ENCODE results near the gene SUN3. TPM values are rescaled to one million over a fixed set of nuclear protein-coding genes. Genes with fewer than 3 reads are reported as not detected.

The SUN3 gene
- total and polyA plus RNA-seq, 2 experiments from 2014 or later, result not detected

- Histone ChIP-seq H2AFZ (no peak overlapping the region), H3K27ac (no peak overlapping the region), H3K27me3 (replicated peaks; ENCODE audit: insufficient read depth) (0 out of 2 replicates have a peak, but pooled peaks cover under 1% of the 10 kb centered on the region), H3K4me2 (ENCODE audit: unreplicated experiment) (no peak overlapping the region), H3K9ac (no peak overlapping the region), H3K79me2 (ENCODE audit: insufficient read depth) (no peaks in the 10 kb centered on the region), H4K20me1 (ENCODE audit: insufficient read depth) (no peaks in the 10 kb centered on the region), H3K4me3 (no peak overlapping the region), H3K9me2 (ENCODE audit: insufficient read depth) (no peaks in the 10 kb centered on the region), H3K36me3 (ENCODE audit: low read depth) (no peaks in the 10 kb centered on the region), H3K9me3 (ENCODE audit: low read depth) (no peaks in the 10 kb centered on the region), H3F3A (ENCODE audit: insufficient read depth) (no peaks in the 10 kb centered on the region), H3K4me1 (ENCODE audit: insufficient read depth) (no peaks in the 10 kb centered on the region)
- no peak for DNase-seq
- TF ChIP-seq EZH2 (IDR thresholded peaks at IDR 0.05; ENCODE audit: insufficient read depth, poor library complexity, severe bottlenecking) (no peak), EZH2phosphoT487 (IDR thresholded peaks at IDR 0.05; ENCODE audit: insufficient read depth, low read depth) (no peak)
- WGBS, 2 experiments (ENCODE audit: low coverage in 1 of 2, low lambda C conversion rate in 2 of 2, missing lambda C conversion rate in 2 of 2), result 73 to 78% methylated on average over 2 of the region's 2 CpGs
- in situ Hi-C loops (cut with MboI), result no loop called here
Observed at GRCh38 chr7:48031111-48031510, 2.2 kb upstream of the SUN3 start.

GRCh38 chr7:48025624-48026023 is 3.3 kb downstream of the SUN3 start:
- H3K27me3 ChIP-seq (replicated peaks; ENCODE audit: insufficient read depth), result peaks cover 8% of the 10 kb centered on the region; the same call in 1 of the 2 replicates
- no peak overlapping the region for H3K4me3 ChIP-seq
- no peak overlapping the region for H3K4me2 ChIP-seq (ENCODE audit: unreplicated experiment)
- H3K9me2 ChIP-seq (ENCODE audit: insufficient read depth), result no peaks in the 10 kb centered on the region
- in situ Hi-C loops (cut with MboI), result no loop called here
- H3K27ac ChIP-seq, result no peak overlapping the region
- no peak overlapping the region for H2AFZ ChIP-seq
- no peaks in the 10 kb centered on the region for H3F3A ChIP-seq (ENCODE audit: insufficient read depth)
- TF ChIP-seq EZH2phosphoT487 (IDR thresholded peaks at IDR 0.05; ENCODE audit: insufficient read depth, low read depth) (no peak), EZH2 (IDR thresholded peaks at IDR 0.05; ENCODE audit: insufficient read depth, poor library complexity, severe bottlenecking) (no peak)
- DNase-seq, result no peak
- H3K9me3 ChIP-seq (ENCODE audit: low read depth), result no peaks in the 10 kb centered on the region
- H3K4me1 ChIP-seq (ENCODE audit: insufficient read depth), result no peaks in the 10 kb centered on the region
- H3K79me2 ChIP-seq (ENCODE audit: insufficient read depth), result no peaks in the 10 kb centered on the region
- no peaks in the 10 kb centered on the region for H4K20me1 ChIP-seq (ENCODE audit: insufficient read depth)
- H3K9ac ChIP-seq, result no peak overlapping the region
- no peaks in the 10 kb centered on the region for H3K36me3 ChIP-seq (ENCODE audit: low read depth)
- WGBS, 2 experiments (ENCODE audit: low coverage in 1 of 2, low lambda C conversion rate in 2 of 2, missing lambda C conversion rate in 2 of 2), result 46 to 49% methylated on average over 5 of the region's 5 CpGs

- H3K79me2 ChIP-seq (ENCODE audit: insufficient read depth), result no peaks in the 10 kb centered on the region
- H3K27me3 ChIP-seq (replicated peaks; ENCODE audit: insufficient read depth), result 0 out of 2 replicates have a peak, but pooled peaks cover 12% of the 10 kb centered on the region
- H3K4me1 ChIP-seq (ENCODE audit: insufficient read depth), result no peaks in the 10 kb centered on the region
- no peaks in the 10 kb centered on the region for H3K9me3 ChIP-seq (ENCODE audit: low read depth)
- H3F3A ChIP-seq (ENCODE audit: insufficient read depth), result no peaks in the 10 kb centered on the region
- H3K4me3 ChIP-seq, result no peak overlapping the region
- 60 to 66% methylated on average over 4 of the region's 4 CpGs for WGBS, 2 experiments (ENCODE audit: low coverage in 1 of 2, low lambda C conversion rate in 2 of 2, missing lambda C conversion rate in 2 of 2)
- no peak overlapping the region for H3K9ac ChIP-seq
- no peaks in the 10 kb centered on the region for H3K36me3 ChIP-seq (ENCODE audit: low read depth)
- no peak for TF ChIP-seq EZH2phosphoT487 (IDR thresholded peaks at IDR 0.05; ENCODE audit: insufficient read depth, low read depth)
- no peak for TF ChIP-seq EZH2 (IDR thresholded peaks at IDR 0.05; ENCODE audit: insufficient read depth, poor library complexity, severe bottlenecking)
- H3K4me2 ChIP-seq (ENCODE audit: unreplicated experiment), result no peak overlapping the region
- no peak overlapping the region for H3K27ac ChIP-seq
- H2AFZ ChIP-seq, result no peak overlapping the region
- in situ Hi-C loops (cut with MboI), result no loop called here
- H4K20me1 ChIP-seq (ENCODE audit: insufficient read depth), result no peaks in the 10 kb centered on the region
- no peak for DNase-seq
- no peaks in the 10 kb centered on the region for H3K9me2 ChIP-seq (ENCODE audit: insufficient read depth)
Observed at GRCh38 chr7:48017674-48018073, 11.2 kb downstream of the SUN3 start.

- Histone ChIP-seq H3K36me3 (ENCODE audit: low read depth) (no peaks in the 10 kb centered on the region), H3K4me2 (ENCODE audit: unreplicated experiment) (no peak overlapping the region), H3K27me3 (replicated peaks; ENCODE audit: insufficient read depth) (0 out of 2 replicates have a peak, but pooled peaks cover 12% of the 10 kb centered on the region), H3K4me3 (no peak overlapping the region), H3F3A (ENCODE audit: insufficient read depth) (no peaks in the 10 kb centered on the region), H3K9ac (no peak overlapping the region), H3K4me1 (ENCODE audit: insufficient read depth) (no peaks in the 10 kb centered on the region), H3K9me3 (ENCODE audit: low read depth) (no peaks in the 10 kb centered on the region), H3K9me2 (ENCODE audit: insufficient read depth) (no peaks in the 10 kb centered on the region), H2AFZ (no peak overlapping the region), H3K79me2 (ENCODE audit: insufficient read depth) (no peaks in the 10 kb centered on the region), H4K20me1 (ENCODE audit: insufficient read depth) (no peaks in the 10 kb centered on the region), H3K27ac (no peak overlapping the region)
- DNase-seq, result no peak
- in situ Hi-C loops (cut with MboI), result no loop called here
- TF ChIP-seq EZH2phosphoT487 (IDR thresholded peaks at IDR 0.05; ENCODE audit: insufficient read depth, low read depth), result no peak
- no peak for TF ChIP-seq EZH2 (IDR thresholded peaks at IDR 0.05; ENCODE audit: insufficient read depth, poor library complexity, severe bottlenecking)
Observed at GRCh38 chr7:48016641-48017040, 12.3 kb downstream of the SUN3 start.

GRCh38 chr7:48011951-48012350 is 17.0 kb downstream of the SUN3 start:
- WGBS, 2 experiments (ENCODE audit: low coverage in 1 of 2, low lambda C conversion rate in 2 of 2, missing lambda C conversion rate in 2 of 2), result 52% methylated on average over 3 of the region's 3 CpGs
- H3K4me2 ChIP-seq (ENCODE audit: unreplicated experiment), result no peak overlapping the region
- no peaks in the 10 kb centered on the region for H3K9me3 ChIP-seq (ENCODE audit: low read depth)
- no peak overlapping the region for H2AFZ ChIP-seq
- H3K79me2 ChIP-seq (ENCODE audit: insufficient read depth), result no peaks in the 10 kb centered on the region
- H3K9ac ChIP-seq, result no peak overlapping the region
- no peaks in the 10 kb centered on the region for H4K20me1 ChIP-seq (ENCODE audit: insufficient read depth)
- no peaks in the 10 kb centered on the region for H3K4me1 ChIP-seq (ENCODE audit: insufficient read depth)
- H3F3A ChIP-seq (ENCODE audit: insufficient read depth), result no peaks in the 10 kb centered on the region
- no peaks in the 10 kb centered on the region for H3K27me3 ChIP-seq (replicated peaks; ENCODE audit: insufficient read depth)
- TF ChIP-seq EZH2phosphoT487 (IDR thresholded peaks at IDR 0.05; ENCODE audit: insufficient read depth, low read depth) (no peak), EZH2 (IDR thresholded peaks at IDR 0.05; ENCODE audit: insufficient read depth, poor library complexity, severe bottlenecking) (no peak)
- no peak overlapping the region for H3K27ac ChIP-seq
- no peak overlapping the region for H3K4me3 ChIP-seq
- H3K9me2 ChIP-seq (ENCODE audit: insufficient read depth), result no peaks in the 10 kb centered on the region
- no peak for DNase-seq
- in situ Hi-C loops (cut with MboI), result no loop called here
- no peaks in the 10 kb centered on the region for H3K36me3 ChIP-seq (ENCODE audit: low read depth)
